ENCODE measurements around the gene ARMC3. TPM values are rescaled to one million over a fixed set of nuclear protein-coding genes. Genes with fewer than 3 reads are reported as not detected.

The ARMC3 gene
- total and polyA plus RNA-seq, 2 experiments from 2014 or later = 0.24 TPM; not detected in 1

- Histone ChIP-seq H3K9me2 (ENCODE audit: insufficient read depth) (no peaks in the 10 kb centered on the region), H3K4me1 (ENCODE audit: insufficient read depth) (peaks cover 17% of the 10 kb centered on the region), H3K4me2 (no peak overlapping the region), H3K27me3 (ENCODE audit: insufficient read depth) (peaks cover 47% of the 10 kb centered on the region), H3K36me3 (ENCODE audit: insufficient read depth) (no peaks in the 10 kb centered on the region), H4K20me1 (replicated peaks; ENCODE audit: insufficient read depth) (no peaks in the 10 kb centered on the region), H3K79me2 (replicated peaks; ENCODE audit: insufficient read depth) (no peaks in the 10 kb centered on the region), H3F3A (replicated peaks; ENCODE audit: low read depth) (no peaks in the 10 kb centered on the region), H3K4me3 (no peak overlapping the region), H2AFZ (no peak overlapping the region), H3K27ac (ENCODE audit: low read depth) (no peak overlapping the region)
- ATAC-seq (no peak), DNase-seq (ENCODE audit: low spot score) (no peak)
- no peaks in the 10 kb centered on the region for H3K9me3 Mint-ChIP-seq
- H3K4me1 Mint-ChIP-seq = no peaks in the 10 kb centered on the region
- no peak for TF ChIP-seq ZNF114 (CRISPR knock-in tag; IDR thresholded peaks at IDR 0.05)
- peaks cover 3% of the 10 kb centered on the region for H3K27me3 Mint-ChIP-seq (ENCODE audit: insufficient read depth, low read depth, poor library complexity)
- H3K4me3 Mint-ChIP-seq = no peak overlapping the region
- H3K27ac Mint-ChIP-seq = no peak overlapping the region
- no peaks in the 10 kb centered on the region for H3K36me3 Mint-ChIP-seq (ENCODE audit: low read depth)
These were observed 4.1 kb downstream of the ARMC3 start for GRCh38 chr10:22931948-22932347.

DNA sequence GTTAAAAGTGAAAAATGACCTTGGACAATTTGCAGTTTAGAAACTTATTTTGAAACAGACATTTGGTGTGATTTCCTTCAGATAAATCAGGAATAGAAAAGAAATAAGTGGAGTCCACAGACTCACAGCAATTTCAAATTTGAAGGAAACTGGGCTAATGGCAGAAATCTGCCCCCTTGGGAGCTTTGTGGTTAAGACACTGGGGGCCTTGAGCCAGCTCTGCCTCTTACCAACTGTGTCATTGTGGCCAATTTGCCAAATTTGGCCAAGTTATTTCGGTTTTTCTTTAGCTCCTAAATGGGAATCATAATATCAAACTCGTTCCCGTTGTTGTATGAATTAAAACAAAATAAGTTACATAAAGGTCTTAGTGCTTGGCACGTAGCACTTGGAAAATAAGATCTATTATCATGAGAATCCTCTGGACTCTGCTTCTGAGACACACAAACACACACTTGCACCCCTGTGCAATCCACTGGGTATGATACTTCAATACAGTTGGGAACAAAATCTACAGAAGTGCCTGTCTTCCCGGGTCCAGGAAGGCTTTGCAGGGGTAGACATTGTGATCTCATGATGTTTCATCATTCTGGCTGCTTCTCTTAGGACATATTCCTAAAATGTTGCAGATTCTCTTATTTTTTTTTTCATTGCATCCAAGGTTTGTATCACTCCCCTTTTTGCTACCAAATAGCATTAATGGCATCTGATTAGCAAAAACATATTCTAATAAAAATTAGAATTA, 4.9 kb downstream of the ARMC3 start:
- Mint-ChIP-seq H3K27me3 (ENCODE audit: insufficient read depth, low read depth, poor library complexity) (peaks cover 3% of the 10 kb centered on the region), H3K36me3 (ENCODE audit: low read depth) (no peaks in the 10 kb centered on the region), H3K4me1 (no peaks in the 10 kb centered on the region), H3K9me3 (no peaks in the 10 kb centered on the region), H3K4me3 (no peak overlapping the region), H3K27ac (no peak overlapping the region)
- H3K36me3 ChIP-seq (ENCODE audit: insufficient read depth) = no peaks in the 10 kb centered on the region
- H3K9me2 ChIP-seq (ENCODE audit: insufficient read depth) = no peaks in the 10 kb centered on the region
- no peaks in the 10 kb centered on the region for H3F3A ChIP-seq (replicated peaks; ENCODE audit: low read depth)
- H4K20me1 ChIP-seq (replicated peaks; ENCODE audit: insufficient read depth) = no peaks in the 10 kb centered on the region
- no peak for TF ChIP-seq ZNF331 (CRISPR knock-in tag; IDR thresholded peaks at IDR 0.05; ENCODE audit: low read depth)
- TF ChIP-seq CREB1 (CRISPR knock-in tag; IDR thresholded peaks at IDR 0.05; ENCODE audit: low read depth) = no peak
- H3K27ac ChIP-seq (ENCODE audit: low read depth) = no peak overlapping the region
- ATAC-seq = no peak
- H3K4me2 ChIP-seq = no peak overlapping the region
- DNase-seq (ENCODE audit: low spot score) = no peak
- H3K79me2 ChIP-seq (replicated peaks; ENCODE audit: insufficient read depth) = no peaks in the 10 kb centered on the region
- H3K27me3 ChIP-seq (ENCODE audit: insufficient read depth) = peaks cover 41% of the 10 kb centered on the region
- H2AFZ ChIP-seq = no peak overlapping the region
- no peak overlapping the region for H3K4me3 ChIP-seq
- H3K4me1 ChIP-seq (ENCODE audit: insufficient read depth) = peaks cover 12% of the 10 kb centered on the region; the same call in 1 of the 2 replicates

DNA sequence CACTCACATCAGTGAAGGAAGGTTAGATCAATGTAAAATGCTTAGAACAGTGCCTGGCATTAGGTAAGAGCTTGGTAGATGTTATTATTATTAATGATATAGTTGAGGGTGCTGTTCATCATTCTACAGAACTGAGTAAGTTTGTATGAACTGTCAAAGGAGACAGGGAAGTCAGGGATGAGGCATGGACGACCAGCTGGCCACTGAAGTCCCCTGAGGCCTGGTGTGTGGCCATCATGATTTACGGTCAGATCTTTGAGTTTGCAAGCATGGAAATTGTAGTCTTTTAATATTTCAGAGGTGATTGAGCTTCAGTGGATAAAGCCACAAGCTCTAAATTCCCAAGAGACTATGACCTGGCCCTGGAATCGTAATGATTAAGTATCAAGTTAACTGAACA, 6.9 kb downstream of the ARMC3 start:
- no peak for ATAC-seq
- no peaks in the 10 kb centered on the region for H3K79me2 ChIP-seq (replicated peaks; ENCODE audit: insufficient read depth)
- peaks cover 9% of the 10 kb centered on the region; the same call in 1 of the 2 replicates for H3K4me1 ChIP-seq (ENCODE audit: insufficient read depth)

GRCh38 chr10:22942437-22942836, 14.6 kb downstream of the ARMC3 start:
- H3K27ac Mint-ChIP-seq = no peak overlapping the region
- no peaks in the 10 kb centered on the region for H3K36me3 ChIP-seq (ENCODE audit: insufficient read depth)
- no peaks in the 10 kb centered on the region; the same call in 2 of the 3 replicates for H3K36me3 Mint-ChIP-seq (ENCODE audit: low read depth)
- H3K4me1 Mint-ChIP-seq = no peaks in the 10 kb centered on the region
- H3K27me3 Mint-ChIP-seq (ENCODE audit: insufficient read depth, low read depth, poor library complexity) = no peaks in the 10 kb centered on the region
- H4K20me1 ChIP-seq (replicated peaks; ENCODE audit: insufficient read depth) = no peaks in the 10 kb centered on the region
- H3K9me2 ChIP-seq (ENCODE audit: insufficient read depth) = no peaks in the 10 kb centered on the region
- H3K27ac ChIP-seq (ENCODE audit: low read depth) = no peak overlapping the region
- no peak overlapping the region for H3K4me3 ChIP-seq
- no peaks in the 10 kb centered on the region for H3K4me1 ChIP-seq (ENCODE audit: insufficient read depth)
- no peak for DNase-seq (ENCODE audit: low spot score)
- H3K4me3 Mint-ChIP-seq = no peak overlapping the region
- no peaks in the 10 kb centered on the region for H3F3A ChIP-seq (replicated peaks; ENCODE audit: low read depth)
- no peaks in the 10 kb centered on the region; the same call in 1 of the 3 replicates for H3K9me3 Mint-ChIP-seq
- ATAC-seq = no peak
- H3K4me2 ChIP-seq = no peak overlapping the region
- H3K27me3 ChIP-seq (ENCODE audit: insufficient read depth) = no peaks in the 10 kb centered on the region
- no peak overlapping the region for H2AFZ ChIP-seq
- H3K79me2 ChIP-seq (replicated peaks; ENCODE audit: insufficient read depth) = no peaks in the 10 kb centered on the region
- no peak for TF ChIP-seq ZNF462 (CRISPR knock-in tag; IDR thresholded peaks at IDR 0.05)
- TF ChIP-seq JUNB (IDR thresholded peaks at IDR 0.05; ENCODE audit: unreplicated experiment) = no peak
- no peak for TF ChIP-seq ZNF331 (CRISPR knock-in tag; IDR thresholded peaks at IDR 0.05; ENCODE audit: low read depth)

More for the DNA sequence above, 6.9 kb downstream of the ARMC3 start:
- no peak overlapping the region for H3K27ac ChIP-seq (ENCODE audit: low read depth)
- H3K4me3 Mint-ChIP-seq = no peak overlapping the region
- no peaks in the 10 kb centered on the region for H3K27me3 Mint-ChIP-seq (ENCODE audit: insufficient read depth, low read depth, poor library complexity)
- H3K9me3 Mint-ChIP-seq = no peaks in the 10 kb centered on the region; the same call in 2 of the 3 replicates
- H3K9me2 ChIP-seq (ENCODE audit: insufficient read depth) = no peaks in the 10 kb centered on the region
- no peaks in the 10 kb centered on the region for H3K4me1 Mint-ChIP-seq
- H3K36me3 ChIP-seq (ENCODE audit: insufficient read depth) = no peaks in the 10 kb centered on the region
- H2AFZ ChIP-seq = no peak overlapping the region
- TF ChIP-seq EZH2phosphoT487 (IDR thresholded peaks at IDR 0.05; ENCODE audit: unreplicated experiment) = no peak
- H3K4me2 ChIP-seq = no peak overlapping the region
- H3K27me3 ChIP-seq (ENCODE audit: insufficient read depth) = peaks cover 24% of the 10 kb centered on the region
- H3K4me3 ChIP-seq = no peak overlapping the region
- H3K27ac Mint-ChIP-seq = no peak overlapping the region
- H4K20me1 ChIP-seq (replicated peaks; ENCODE audit: insufficient read depth) = no peaks in the 10 kb centered on the region
- no peaks in the 10 kb centered on the region for H3F3A ChIP-seq (replicated peaks; ENCODE audit: low read depth)
- H3K36me3 Mint-ChIP-seq (ENCODE audit: low read depth) = no peaks in the 10 kb centered on the region
- DNase-seq (ENCODE audit: low spot score) = no peak

Measured in GM23338 (cell line).